Esophagus (tissue), 2 donors: ENCODE results near the gene TUBE1. TPM values are rescaled to one million over a fixed set of nuclear protein-coding genes. Genes with fewer than 3 reads are reported as not detected.
"Not testable (repeated sequence)": the region's sequence is repeated elsewhere in the genome, so short reads cannot be mapped to it uniquely, and the experiment has no call there.

ENCODE experiments used
- H3K27ac ChIP-seq, 2 donors: one replicate each; pipeline ENCODE4 v1.5.1; 2013; ENCODE audit warnings: low read depth in 2 of 2, mild to moderate bottlenecking in 2 of 2, inconsistent platforms in 1 of 2, low read length in 1 of 2, moderate library complexity in 1 of 2
- H3K27me3 ChIP-seq, 2 donors: one replicate each; pipeline ENCODE4 v1.6.1; 2013; ENCODE audit warnings: low read length in 2 of 2, control low read depth in 1 of 2, mild to moderate bottlenecking in 1 of 2; ENCODE audit not compliant: insufficient read depth in 2 of 2, control insufficient read depth in 1 of 2
- H3K36me3 ChIP-seq, 2 donors: one replicate each; pipeline ENCODE4 v1.6.1; 2013; ENCODE audit warnings: low read length in 1 of 2; ENCODE audit not compliant: control insufficient read depth in 2 of 2, insufficient read depth in 2 of 2
- H3K4me1 ChIP-seq, 2 donors: one replicate each; pipeline ENCODE4 v1.6.1; 2013; ENCODE audit warnings: low read length in 1 of 2; ENCODE audit not compliant: control insufficient read depth in 2 of 2, insufficient read depth in 2 of 2
- H3K4me3 ChIP-seq, 2 donors: one replicate each; pipeline ENCODE4 v1.5.1; 2013; ENCODE audit warnings: low read length in 2 of 2, mild to moderate bottlenecking in 2 of 2, low read depth in 1 of 2, moderate library complexity in 1 of 2
- H3K9me3 ChIP-seq, 2 donors: one replicate each; pipeline ENCODE4 v1.6.1; 2013; ENCODE audit warnings: mild to moderate bottlenecking in 2 of 2, low read depth in 1 of 2, low read length in 1 of 2, moderate library complexity in 1 of 2; ENCODE audit not compliant: control insufficient read depth in 2 of 2, insufficient read depth in 1 of 2
- WGBS, 2 donors: extraction: QIAGEN DNeasy Blood & Tissue Kit; methylation state at CpG; one replicate each; pipeline ENCODE4 v1.1.7; 2013; 5-methylcytosine and 5-hydroxymethylcytosine counted together
- polyA plus RNA-seq, 2 donors: library from polyadenylated mRNA; stranded (reverse); fragments of 200-250 nt; gene quantifications; one replicate each; pipeline ENCODE4 v1.2.3, GENCODE V29; 2013
- donor health status: healthy with polysubstance abuse.
- donor health status: Bipolar disorder and iron deficiency.

The TUBE1 gene
- polyA plus RNA-seq, 2 donors = 6.7 to 8.3 TPM

DNA sequence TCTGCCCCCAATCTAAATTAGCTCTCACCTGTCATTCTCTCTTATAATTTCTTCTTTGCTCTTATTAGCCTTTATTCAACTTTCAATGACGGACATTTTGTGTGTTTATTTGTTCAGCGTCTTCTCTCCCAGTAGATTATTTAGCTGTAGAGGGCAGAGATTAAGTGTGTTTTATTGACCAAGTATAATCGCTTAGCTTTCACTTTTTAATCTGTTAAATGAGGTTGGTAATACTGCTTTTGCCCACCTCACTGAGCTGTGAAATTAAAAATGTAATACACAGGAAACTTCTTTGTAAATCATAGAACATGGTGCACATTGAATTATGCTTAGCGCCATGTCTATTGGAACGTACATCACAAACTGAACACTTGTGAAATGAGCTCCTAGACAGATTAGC, 36.9 kb downstream of the TUBE1 start:
- Histone ChIP-seq H3K27me3 (no peaks in the 10 kb centered on the region), H3K36me3 (no peaks in the 10 kb centered on the region), H3K4me1 (no peaks in the 10 kb centered on the region), H3K4me3 (no peak overlapping the region), H3K27ac (no peak overlapping the region), H3K9me3 (no peaks in the 10 kb centered on the region)
- WGBS, 2 donors = 89 to 94% methylated on average over 5 of the region's 5 CpGs

DNA sequence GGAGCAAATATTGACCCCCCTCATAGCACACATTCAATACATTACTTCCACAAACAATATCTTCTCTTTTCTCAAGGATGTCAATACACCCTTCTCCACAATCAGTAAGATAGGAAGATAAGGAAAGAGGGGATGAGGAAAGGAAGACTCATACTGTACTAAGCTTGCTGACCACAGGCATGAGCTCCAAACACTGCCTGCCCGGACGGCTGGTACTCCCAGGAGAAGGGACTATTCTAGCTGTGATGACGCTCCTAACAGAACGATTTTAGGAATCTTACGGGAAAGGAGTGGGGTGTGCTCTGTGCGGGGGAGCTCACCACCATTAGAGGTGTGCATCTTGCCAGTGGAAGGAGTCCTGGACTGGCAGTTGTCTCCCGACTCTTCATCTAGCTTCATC, 37.3 kb downstream of the TUBE1 start:
- H3K9me3 ChIP-seq = no peaks in the 10 kb centered on the region
- no peak overlapping the region for H3K4me3 ChIP-seq
- H3K4me1 ChIP-seq = no peaks in the 10 kb centered on the region
- WGBS, 2 donors = 91 to 97% methylated on average over 7 of the region's 7 CpGs
- H3K36me3 ChIP-seq = no peaks in the 10 kb centered on the region
- no peaks in the 10 kb centered on the region for H3K27me3 ChIP-seq
- H3K27ac ChIP-seq = no peak overlapping the region

DNA sequence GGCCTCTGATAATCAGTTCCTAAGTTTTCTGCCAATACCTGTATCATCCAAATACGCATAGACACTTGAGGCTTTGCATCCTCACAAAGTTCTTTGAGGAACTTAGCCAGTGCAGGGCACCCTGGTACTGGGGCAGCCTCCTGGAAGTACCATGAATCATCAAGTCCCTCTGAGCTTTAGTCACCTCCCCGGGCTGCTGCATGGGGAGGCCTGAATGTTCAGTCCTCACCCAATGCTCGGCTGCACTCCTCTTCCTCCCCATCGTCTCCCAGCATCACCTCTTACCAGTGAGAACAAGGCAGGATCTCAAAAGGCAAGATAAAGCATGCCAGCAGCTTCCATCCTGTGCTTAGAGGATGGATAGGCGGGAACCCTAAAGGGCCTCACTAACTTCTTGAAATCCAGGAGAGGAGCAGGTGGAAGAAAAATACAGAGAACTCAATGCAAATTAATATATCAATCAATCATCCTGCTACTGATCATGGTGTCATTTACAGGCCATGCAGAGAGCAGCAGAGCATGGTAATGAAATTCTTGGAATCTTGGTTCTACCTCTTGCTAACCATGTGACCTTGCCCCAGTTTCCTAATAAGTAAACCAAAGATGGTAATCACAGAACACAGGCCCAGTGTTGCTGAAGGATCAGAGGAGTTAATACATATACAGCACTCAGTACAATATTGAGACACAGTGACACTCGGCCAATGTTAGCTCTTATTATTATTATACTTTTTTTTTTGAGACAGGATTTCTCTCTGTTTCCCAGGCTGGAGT, 38.1 kb downstream of the TUBE1 start:
- Histone ChIP-seq H3K36me3 (no peaks in the 10 kb centered on the region), H3K27ac (no peak overlapping the region), H3K4me3 (no peak overlapping the region), H3K4me1 (peaks cover 0 to 2% of the 10 kb centered on the region in 2 donors), H3K27me3 (no peaks in the 10 kb centered on the region), H3K9me3 (no peaks in the 10 kb centered on the region)
- 74 to 81% methylated on average over 6 of the region's 6 CpGs for WGBS, 2 donors

DNA sequence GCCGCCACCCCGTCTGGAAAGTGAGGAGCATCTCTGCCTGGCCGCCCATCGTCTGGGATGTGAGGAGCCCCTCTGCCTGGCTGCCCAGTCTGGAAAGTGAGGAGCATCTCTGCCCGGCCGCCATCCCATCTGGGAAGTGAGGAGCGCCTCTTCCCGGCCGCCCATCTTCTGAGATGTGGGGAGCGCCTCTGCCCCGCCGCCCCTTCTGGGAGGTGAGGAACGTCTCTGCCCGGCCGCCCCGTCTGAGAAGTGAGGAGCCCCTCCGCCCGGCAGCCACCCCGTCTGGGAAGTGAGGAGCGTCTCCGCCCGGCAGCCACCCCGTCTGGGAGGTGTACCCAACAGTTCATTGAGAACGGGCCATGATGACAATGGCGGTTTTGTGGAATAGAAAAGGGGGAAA, 39.8 kb downstream of the TUBE1 start:
- H3K27me3 ChIP-seq, H3K4me1 ChIP-seq, H3K4me3 ChIP-seq, H3K9me3 ChIP-seq, H3K36me3 ChIP-seq, H3K27ac ChIP-seq: not testable (repeated sequence)
- WGBS, 2 donors = 94% methylated on average over 22 to 25 of the region's 25 CpGs

DNA sequence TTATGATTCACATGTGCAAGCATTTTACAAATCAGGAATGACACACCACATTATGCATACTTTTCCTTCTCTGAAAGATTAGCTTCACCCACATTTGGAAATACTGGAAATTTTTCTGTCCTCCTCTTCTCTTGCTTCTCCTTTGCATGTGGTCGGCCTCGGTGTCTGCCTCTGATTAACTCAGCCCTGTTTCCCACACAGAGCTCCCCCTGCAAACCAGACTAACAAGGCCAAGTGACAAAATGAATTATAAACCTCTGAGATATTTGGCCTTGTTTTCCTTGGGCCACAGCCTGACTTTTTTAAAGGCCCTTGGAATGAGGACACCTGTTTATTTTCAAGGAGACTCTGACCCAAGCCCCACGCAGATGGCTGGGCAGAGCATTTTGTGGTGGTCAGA, 42.4 kb downstream of the TUBE1 start:
- H3K27ac ChIP-seq = no peak overlapping the region
- H3K4me3 ChIP-seq = no peak overlapping the region
- 58 to 62% methylated on average over 3 of the region's 3 CpGs for WGBS, 2 donors
- H3K36me3 ChIP-seq = no peaks in the 10 kb centered on the region
- H3K4me1 ChIP-seq = peaks cover 0 to 3% of the 10 kb centered on the region in 2 donors
- no peaks in the 10 kb centered on the region for H3K9me3 ChIP-seq
- H3K27me3 ChIP-seq = no peaks in the 10 kb centered on the region

DNA sequence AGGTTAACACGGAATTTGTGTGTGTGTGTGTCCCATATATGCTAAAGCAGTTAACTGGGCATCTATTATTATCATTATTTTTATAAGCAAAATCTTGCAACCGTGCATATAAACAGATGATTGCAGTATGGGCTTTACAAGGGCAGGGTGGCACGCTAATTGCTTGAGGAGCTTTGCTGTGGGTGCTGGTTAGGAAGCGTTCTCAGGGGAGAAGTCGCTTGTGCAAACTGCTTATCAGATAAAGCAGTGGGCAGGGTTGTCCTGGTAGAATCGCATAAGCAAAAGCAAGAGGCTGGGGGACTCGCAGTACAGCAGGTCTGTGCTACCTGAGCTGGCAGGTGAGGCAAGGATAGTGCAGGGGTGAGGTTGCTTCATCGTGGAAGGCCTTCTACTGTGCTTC, 43.1 kb downstream of the TUBE1 start:
- Histone ChIP-seq H3K9me3 (no peaks in the 10 kb centered on the region), H3K4me3 (no peak overlapping the region), H3K4me1 (peaks cover 0 to 3% of the 10 kb centered on the region in 2 donors), H3K27me3 (no peaks in the 10 kb centered on the region), H3K36me3 (no peaks in the 10 kb centered on the region), H3K27ac (no peak overlapping the region)
- 56 to 64% methylated on average over 8 of the region's 8 CpGs for WGBS, 2 donors

DNA sequence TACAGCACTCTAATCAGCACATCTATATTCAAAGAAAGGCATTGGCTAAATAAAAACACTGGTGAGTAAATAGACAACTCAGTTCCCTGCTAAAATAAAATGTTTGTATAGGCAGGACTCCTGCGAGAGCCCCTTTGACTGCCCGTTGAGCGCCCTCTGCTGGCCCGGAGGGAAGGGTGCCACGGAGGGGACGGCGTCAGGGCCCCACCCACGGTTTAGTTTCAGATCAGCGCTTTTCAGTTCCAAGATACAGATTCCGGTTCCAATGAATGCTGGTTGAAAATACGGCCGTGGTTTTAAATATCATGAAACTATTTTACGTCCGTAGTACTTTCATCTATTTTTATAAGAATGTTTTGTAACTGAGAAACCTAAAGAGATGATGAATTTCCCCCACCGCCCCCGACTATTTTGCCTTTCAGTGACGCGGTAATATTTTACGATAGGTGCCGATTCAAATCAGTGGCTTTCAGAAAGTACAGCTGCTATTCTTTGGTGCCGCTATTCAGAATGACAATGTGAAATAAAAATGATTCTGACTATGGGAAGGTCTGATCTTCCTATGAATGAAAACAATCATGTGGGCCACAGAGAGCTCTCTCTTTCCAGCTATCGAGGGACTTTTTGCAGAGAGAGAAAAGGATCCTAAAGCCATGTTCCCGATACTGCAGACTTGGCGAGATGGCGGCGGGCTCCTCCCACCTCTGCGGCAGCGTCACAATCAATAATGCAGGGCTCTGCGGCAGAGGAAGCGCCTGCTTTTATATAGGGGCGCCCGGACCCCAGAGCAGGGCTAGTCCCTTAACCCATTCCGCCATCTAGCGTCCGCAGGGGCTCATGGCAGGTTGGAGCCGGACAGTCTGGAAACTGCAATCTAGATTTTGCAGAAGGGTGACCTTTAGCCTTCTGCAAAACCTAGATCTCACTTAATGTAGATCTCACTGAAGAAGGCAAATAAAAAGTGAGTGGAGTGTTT, 44.0 kb downstream of the TUBE1 start:
- Histone ChIP-seq H3K4me3 (peak overlapping the region; percentile 50 to 78), H3K36me3 (no peaks in the 10 kb centered on the region), H3K27me3 (no peaks in the 10 kb centered on the region), H3K4me1 (peaks cover 0 to 3% of the 10 kb centered on the region in 2 donors), H3K9me3 (no peaks in the 10 kb centered on the region), H3K27ac (peak overlapping the region; percentile 76 to 87)
- 0 to 1% methylated on average over 36 of the region's 36 CpGs for WGBS, 2 donors

DNA sequence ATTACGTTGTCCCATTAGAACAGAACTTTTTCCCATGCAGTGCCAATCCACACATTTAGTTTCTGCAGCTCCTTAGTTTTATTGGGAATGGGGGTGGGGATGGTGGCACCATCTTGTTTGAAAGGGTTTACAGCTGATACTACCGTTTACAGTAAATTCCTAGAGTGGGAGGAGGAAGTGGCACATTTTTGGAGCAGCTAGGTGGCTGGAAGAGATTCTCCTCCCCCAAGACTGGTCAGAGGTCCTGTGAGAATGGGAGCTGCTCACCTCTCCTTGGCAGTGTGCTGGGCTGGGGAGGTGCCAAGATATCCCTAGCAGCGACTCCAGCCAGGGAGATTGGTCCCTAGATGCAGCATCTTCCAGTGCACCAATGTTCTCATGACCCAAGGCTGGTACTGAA, 45.7 kb downstream of the TUBE1 start:
- Histone ChIP-seq H3K9me3 (no peaks in the 10 kb centered on the region), H3K27me3 (no peaks in the 10 kb centered on the region), H3K4me1 (peaks cover 0 to 5% of the 10 kb centered on the region in 2 donors), H3K27ac (no peak overlapping the region), H3K36me3 (no peaks in the 10 kb centered on the region), H3K4me3 (no peak overlapping the region)
- 69 to 81% methylated on average over 3 of the region's 3 CpGs for WGBS, 2 donors

DNA sequence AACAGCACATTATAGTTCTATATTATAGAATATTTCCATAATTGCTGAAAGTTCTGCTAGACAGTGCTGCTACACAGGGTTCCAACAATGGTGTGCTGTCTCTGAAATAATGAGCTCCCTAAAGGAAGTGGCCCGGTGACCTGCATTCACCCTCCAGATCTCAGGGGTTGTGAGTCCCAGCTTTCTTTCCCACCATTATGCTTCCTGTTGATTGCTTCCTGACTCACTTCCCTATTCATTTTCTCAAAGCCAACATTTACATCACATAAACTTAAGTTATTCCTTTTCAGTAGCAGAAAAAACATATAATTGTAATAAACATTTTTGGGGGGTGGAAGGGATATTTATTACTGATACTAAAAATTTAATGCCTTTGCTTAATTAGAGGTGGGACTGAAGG, 46.3 kb downstream of the TUBE1 start:
- H3K4me1 ChIP-seq = peaks cover 0 to 5% of the 10 kb centered on the region in 2 donors
- no peaks in the 10 kb centered on the region for H3K9me3 ChIP-seq
- 69 to 73% methylated on average over 1 of the region's 1 CpG for WGBS, 2 donors
- H3K27me3 ChIP-seq = no peaks in the 10 kb centered on the region
- H3K27ac ChIP-seq = no peak overlapping the region
- no peak overlapping the region for H3K4me3 ChIP-seq
- no peaks in the 10 kb centered on the region for H3K36me3 ChIP-seq
